LNCAP (cell line): ENCODE measurements around the gene DCBLD1.

Experiments
- TF ChIP-seq, protein P1 (sequence below): fragments of 450-650 bp; IDR thresholded peaks from 2 replicates; pipeline ENCODE4 v1.5.1; 2017; ENCODE audit warnings: mild to moderate bottlenecking

DCBLD1 gene

DNA sequence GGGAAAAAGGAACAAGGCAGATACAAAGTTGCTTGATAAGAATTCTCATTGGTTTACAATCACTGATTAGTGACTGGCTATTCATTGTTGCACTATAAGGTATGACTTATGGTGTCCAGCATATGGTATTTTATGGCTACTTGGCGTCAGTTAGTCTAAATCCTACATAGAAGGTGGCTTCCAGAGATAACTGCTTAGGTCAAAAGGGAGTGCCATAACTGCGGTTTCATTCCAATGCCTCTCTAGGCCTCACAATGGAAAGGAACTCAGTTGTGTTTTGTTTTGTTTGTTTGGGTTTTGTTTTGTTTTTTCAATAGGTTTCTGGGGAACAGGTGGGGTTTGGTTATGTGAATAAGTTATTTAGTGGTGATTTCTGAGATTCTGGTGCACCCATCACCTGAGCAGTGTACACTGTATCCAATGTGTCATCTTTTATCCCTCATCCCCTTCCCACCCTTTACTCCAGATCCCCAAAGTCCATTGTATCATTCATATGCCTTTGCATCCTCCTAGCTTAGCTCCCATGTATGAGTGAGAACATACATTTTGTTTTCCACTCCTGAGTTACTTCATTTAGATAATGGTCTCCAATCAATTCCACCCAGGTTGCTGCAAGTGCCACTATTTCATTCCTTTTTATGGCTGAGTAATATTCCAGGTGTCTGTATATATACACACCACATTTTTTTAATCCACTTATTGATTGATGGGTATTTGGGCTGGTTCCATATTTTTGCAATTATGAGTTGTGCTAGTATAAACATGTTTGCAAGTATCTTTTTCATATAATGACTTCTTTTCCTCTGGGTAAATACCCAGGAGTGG is 112.8 kb downstream of the DCBLD1 start:
- TF ChIP-seq, protein P1, sequence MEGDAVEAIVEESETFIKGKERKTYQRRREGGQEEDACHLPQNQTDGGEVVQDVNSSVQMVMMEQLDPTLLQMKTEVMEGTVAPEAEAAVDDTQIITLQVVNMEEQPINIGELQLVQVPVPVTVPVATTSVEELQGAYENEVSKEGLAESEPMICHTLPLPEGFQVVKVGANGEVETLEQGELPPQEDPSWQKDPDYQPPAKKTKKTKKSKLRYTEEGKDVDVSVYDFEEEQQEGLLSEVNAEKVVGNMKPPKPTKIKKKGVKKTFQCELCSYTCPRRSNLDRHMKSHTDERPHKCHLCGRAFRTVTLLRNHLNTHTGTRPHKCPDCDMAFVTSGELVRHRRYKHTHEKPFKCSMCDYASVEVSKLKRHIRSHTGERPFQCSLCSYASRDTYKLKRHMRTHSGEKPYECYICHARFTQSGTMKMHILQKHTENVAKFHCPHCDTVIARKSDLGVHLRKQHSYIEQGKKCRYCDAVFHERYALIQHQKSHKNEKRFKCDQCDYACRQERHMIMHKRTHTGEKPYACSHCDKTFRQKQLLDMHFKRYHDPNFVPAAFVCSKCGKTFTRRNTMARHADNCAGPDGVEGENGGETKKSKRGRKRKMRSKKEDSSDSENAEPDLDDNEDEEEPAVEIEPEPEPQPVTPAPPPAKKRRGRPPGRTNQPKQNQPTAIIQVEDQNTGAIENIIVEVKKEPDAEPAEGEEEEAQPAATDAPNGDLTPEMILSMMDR, result no peak

DNA sequence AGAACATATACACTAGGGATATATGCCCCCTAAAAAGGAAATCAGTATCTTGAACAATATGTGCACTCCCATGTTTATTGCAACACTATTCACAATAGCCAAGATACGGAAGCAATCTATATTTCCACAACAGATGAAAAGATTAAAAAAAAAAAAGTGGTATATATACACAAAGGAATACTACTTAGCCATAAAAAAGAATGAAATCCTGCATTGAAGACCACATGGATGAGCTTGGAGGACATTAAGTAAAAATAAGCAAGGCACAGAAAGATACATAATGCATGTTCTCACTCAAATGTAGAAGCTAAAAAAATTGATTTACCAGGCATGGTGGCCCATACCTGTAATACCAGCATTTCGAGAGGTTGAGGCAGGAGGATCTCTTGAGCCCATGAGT is 115.3 kb downstream of the DCBLD1 start:
- TF ChIP-seq, protein P1, result no peak
